ENCODE data around the gene C2orf80.

DNA sequence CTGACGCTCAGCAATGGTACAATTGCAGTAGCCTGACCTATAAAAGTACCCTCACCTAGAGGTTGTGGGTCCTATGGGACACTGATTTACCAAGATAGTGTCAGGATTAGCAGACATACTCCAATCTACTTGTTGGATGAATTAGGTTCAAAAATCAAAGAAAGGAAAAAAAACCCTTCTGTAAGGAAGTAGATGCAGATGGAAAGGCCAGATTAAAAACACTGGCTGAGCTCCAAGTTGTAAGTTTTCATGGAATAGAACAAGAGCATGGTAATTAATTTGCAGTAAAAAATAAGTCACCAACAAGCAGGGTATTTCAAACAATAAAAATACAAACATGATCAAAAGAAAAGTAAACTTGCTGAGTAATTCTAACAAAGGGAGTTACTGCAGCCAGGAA is 38.6 kb upstream of the C2orf80 start:
- TF ChIP-seq, protein P1, sequence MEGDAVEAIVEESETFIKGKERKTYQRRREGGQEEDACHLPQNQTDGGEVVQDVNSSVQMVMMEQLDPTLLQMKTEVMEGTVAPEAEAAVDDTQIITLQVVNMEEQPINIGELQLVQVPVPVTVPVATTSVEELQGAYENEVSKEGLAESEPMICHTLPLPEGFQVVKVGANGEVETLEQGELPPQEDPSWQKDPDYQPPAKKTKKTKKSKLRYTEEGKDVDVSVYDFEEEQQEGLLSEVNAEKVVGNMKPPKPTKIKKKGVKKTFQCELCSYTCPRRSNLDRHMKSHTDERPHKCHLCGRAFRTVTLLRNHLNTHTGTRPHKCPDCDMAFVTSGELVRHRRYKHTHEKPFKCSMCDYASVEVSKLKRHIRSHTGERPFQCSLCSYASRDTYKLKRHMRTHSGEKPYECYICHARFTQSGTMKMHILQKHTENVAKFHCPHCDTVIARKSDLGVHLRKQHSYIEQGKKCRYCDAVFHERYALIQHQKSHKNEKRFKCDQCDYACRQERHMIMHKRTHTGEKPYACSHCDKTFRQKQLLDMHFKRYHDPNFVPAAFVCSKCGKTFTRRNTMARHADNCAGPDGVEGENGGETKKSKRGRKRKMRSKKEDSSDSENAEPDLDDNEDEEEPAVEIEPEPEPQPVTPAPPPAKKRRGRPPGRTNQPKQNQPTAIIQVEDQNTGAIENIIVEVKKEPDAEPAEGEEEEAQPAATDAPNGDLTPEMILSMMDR (IDR thresholded peaks at IDR 0.05) = no peak
- TF ChIP-seq POLR2A (IDR thresholded peaks at IDR 0.05) = no peak
